Endothelial cell of umbilical vein (primary cell): Measurements from ENCODE around the gene UHMK1. TPM values are rescaled to one million over a fixed set of nuclear protein-coding genes. Genes with fewer than 3 reads are reported as not detected.

Experiments used
- BruUV-seq: library from RNA; stranded (reverse); fragments of 400-500 nt; replicated peaks from 2 replicates; lab custom pipeline; 2021; lab: Mats Ljungman, UMichigan
- CTCF ChIA-PET: fragments of 300-600, 350-600 bp; sonication (Branson Sonifier 250); formaldehyde crosslinking; loops from one replicate; lab custom pipeline; 2021; ENCODE audit warnings: antibody characterized with exemption, inconsistent platforms; lab: Charles Lee
- POLR2A ChIA-PET: fragments of 300-600, 350-600 bp; sonication (Branson Sonifier 250); formaldehyde crosslinking; loops from one replicate; lab custom pipeline; 2021; ENCODE audit warnings: antibody characterized with exemption, inconsistent platforms; lab: Charles Lee
- DNase-seq: peaks from one replicate; pipeline ENCODE4 v3.0.0-alpha.2; 2011; ENCODE audit warnings: low read depth, low spot score
- FAIRE-seq: peaks from 2 replicates; lab custom pipeline; 2011; peaks lifted over from hg19 to GRCh38; lab: Jason Lieb, UNC
- H2AFZ ChIP-seq: 2 replicates; pipeline ENCODE4 v1.6.0; 2012; ENCODE audit warnings: low read depth, low read length, control low read depth, inconsistent platforms
- H3K27ac ChIP-seq: 2 replicates; pipeline ENCODE4 v1.5.1; 2011; ENCODE audit warnings: low read depth, mild to moderate bottlenecking, control low read depth, low read length, moderate library complexity; ENCODE audit not compliant: insufficient read depth
- H3K27me3 ChIP-seq, 2 experiments: 2 replicates each; pipeline versions ENCODE4 v1.6.0 to v1.6.1; 2011; ENCODE audit warnings: low read length in 2 of 2, mixed read lengths in 1 of 2; ENCODE audit not compliant: control insufficient read depth in 2 of 2, insufficient read depth in 2 of 2
- H3K36me3 ChIP-seq, 2 experiments: 2 replicates in 1 of 2; 3 replicates in 1 of 2; pipeline ENCODE4 v1.5.1; 2011; ENCODE audit warnings: low read length in 2 of 2, mild to moderate bottlenecking in 1 of 2, moderate library complexity in 1 of 2; ENCODE audit not compliant: control insufficient read depth in 2 of 2, insufficient read depth in 2 of 2; ENCODE audit errors: extremely low read depth in 1 of 2
- H3K4me1 ChIP-seq: 3 replicates; pipeline ENCODE4 v1.5.1; 2011; ENCODE audit warnings: mild to moderate bottlenecking, low read length; ENCODE audit not compliant: control insufficient read depth, insufficient read depth; ENCODE audit errors: extremely low read depth
- H3K4me2 ChIP-seq: 2 replicates; pipeline ENCODE4 v1.6.1; 2011; ENCODE audit warnings: low read length, control low read depth, mixed read lengths; ENCODE audit not compliant: insufficient read depth
- H3K4me3 ChIP-seq, 3 experiments: fragments of 200-600 bp in 1 of 3; sonication (generic), shearing (Covaris generic) in 1 of 3; replicated peaks in 1 of 3; 2 replicates each; pipeline ENCODE4 v1.5.1; 2011 to 2016; ENCODE audit warnings: control low read depth in 3 of 3, low read length in 3 of 3, mild to moderate bottlenecking in 2 of 3, inconsistent platforms in 1 of 3, low read depth in 1 of 3, moderate library complexity in 1 of 3; ENCODE audit not compliant: insufficient read depth in 1 of 3
- H3K79me2 ChIP-seq: 2 replicates; pipeline ENCODE4 v1.6.0; 2012; ENCODE audit warnings: low read length, inconsistent platforms; ENCODE audit not compliant: control insufficient read depth, insufficient read depth
- H3K9ac ChIP-seq: replicated peaks from 2 replicates; pipeline ENCODE3; 2011; ENCODE audit warnings: low read length, control low read depth; ENCODE audit not compliant: insufficient read depth; ENCODE audit errors: extremely low read depth
- H3K9me1 ChIP-seq: replicated peaks from 3 replicates; pipeline ENCODE4 v1.6.0; 2011; ENCODE audit warnings: mild to moderate bottlenecking, low read length; ENCODE audit not compliant: control insufficient read depth, insufficient read depth; ENCODE audit errors: extremely low read depth
- H3K9me3 ChIP-seq: replicated peaks from 2 replicates; pipeline ENCODE4 v1.5.1; 2012; ENCODE audit warnings: low read length, inconsistent platforms; ENCODE audit not compliant: control insufficient read depth, insufficient read depth
- H4K20me1 ChIP-seq: replicated peaks from 2 replicates; pipeline ENCODE3; 2011; ENCODE audit warnings: mild to moderate bottlenecking, low read length; ENCODE audit not compliant: control insufficient read depth, insufficient read depth; ENCODE audit errors: extremely low read depth
- CTCF ChIP-seq, 2 donors: IDR thresholded peaks; 1 replicate in 1 of 2; 2 replicates in 1 of 2; pipeline ENCODE4 v1.5.1; 2011; ENCODE audit warnings: low read length in 2 of 2, mild to moderate bottlenecking in 2 of 2, moderate library complexity in 2 of 2, control low read depth in 1 of 2, inconsistent platforms in 1 of 2, low read depth in 1 of 2; ENCODE audit not compliant: insufficient read depth in 1 of 2; ENCODE audit errors: extremely low read depth in 1 of 2
- EZH2 ChIP-seq: IDR thresholded peaks from 2 replicates; pipeline ENCODE4 v1.6.1; 2012; ENCODE audit warnings: borderline replicate concordance, low read depth, mild to moderate bottlenecking, moderate library complexity, low read length, inconsistent platforms; ENCODE audit not compliant: severe bottlenecking
- FOS ChIP-seq: IDR thresholded peaks from 2 replicates; pipeline ENCODE4 v1.6.1; 2011; ENCODE audit warnings: mild to moderate bottlenecking, low read length, moderate library complexity, borderline replicate concordance; ENCODE audit not compliant: insufficient read depth
- GATA2 ChIP-seq: IDR thresholded peaks from 2 replicates; pipeline ENCODE4 v1.7.0; 2011; ENCODE audit warnings: low read depth, mild to moderate bottlenecking, moderate library complexity, mixed read lengths, low read length; ENCODE audit not compliant: insufficient read length, insufficient read depth
- JUN ChIP-seq: IDR thresholded peaks from 2 replicates; pipeline ENCODE4 v1.6.1; 2011; ENCODE audit warnings: borderline replicate concordance, low read depth; ENCODE audit not compliant: insufficient read length, insufficient read depth
- MAX ChIP-seq: IDR thresholded peaks from 2 replicates; pipeline ENCODE4 v1.6.1; 2011; ENCODE audit not compliant: insufficient read depth, insufficient read length
- MYC ChIP-seq: IDR thresholded peaks from one replicate; pipeline ENCODE4 v1.6.1; 2011; ENCODE audit warnings: mild to moderate bottlenecking, low read depth, low read length
- POLR2A ChIP-seq: IDR thresholded peaks from 2 replicates; pipeline ENCODE4 v1.6.1; 2012; ENCODE audit warnings: low read depth, mild to moderate bottlenecking, control low read depth, low read length
- POLR2AphosphoS5 ChIP-seq: IDR thresholded peaks from 2 replicates; pipeline ENCODE4 v1.6.1; 2012; ENCODE audit warnings: low read depth, mild to moderate bottlenecking, control low read depth, low read length, moderate library complexity; ENCODE audit not compliant: insufficient read depth
- dilution Hi-C: fragments of 300-500 bp; cut with MboI; formaldehyde crosslinking; loops from one replicate; pipeline ENCODE4 v1.15.0; 2019; ENCODE audit warnings: low sequenced_read_pairs; ENCODE audit not compliant: extremely low pct_ligation_motif_present
- intact Hi-C: fragments of 100-400 bp; cut with micrococcal nuclease; formaldehyde crosslinking; loops from one replicate; pipeline ENCODE4 v1.10.0; 2022
- polyA plus RNA-seq, 4 experiments: library from polyadenylated mRNA; depleted of rRNA in 3 of 4; stranded (reverse) in 3 of 4; unstranded in 1 of 4; fragments of >200 nt; gene quantifications; 2 replicates each; pipeline versions ENCODE4 v1.2.1 to v1.2.3, GENCODE V29; 2011 to 2012; ENCODE audit warnings: missing spikeins in 1 of 4
- total RNA-seq: library from RNA; stranded (reverse); gene quantifications from 2 replicates; pipeline ENCODE4 v1.2.3, GENCODE V29; 2021

UHMK1 gene
- total and polyA plus RNA-seq, 2 donors (not counting 3 experiments of a cell fraction or from before 2014, with no cell fraction given) = 9.2 to 35.0 TPM

GRCh38 chr1:162573136-162573535 lies 75.5 kb downstream of the UHMK1 start:
- Histone ChIP-seq H3K4me2 (no peak overlapping the region), H3K9me3 (no peaks in the 10 kb centered on the region), H4K20me1 (no peaks in the 10 kb centered on the region), H3K27ac (no peak overlapping the region), H3K4me3 (no peak overlapping the region), H3K27me3 (no peaks in the 10 kb centered on the region), H3K9ac (no peak overlapping the region), H3K79me2 (peaks cover 95% of the 10 kb centered on the region), H3K36me3 (peaks cover 2 to 12% of the 10 kb centered on the region in 2 experiments), H3K4me1 (peaks cover 16% of the 10 kb centered on the region), H3K9me1 (no peaks in the 10 kb centered on the region), H2AFZ (no peak overlapping the region)
- no peak for TF ChIP-seq MYC
- TF ChIP-seq POLR2A = no peak
- FAIRE-seq = no peak
- no peak for DNase-seq
- intact Hi-C loops = no loop called here
- dilution Hi-C loops = no loop called here
- ChIA-PET CTCF (interaction anchor here (1.1 to 1.6 kb wide), 2 partner anchors 8 to 215 kb away, joined by 4 read pairs; no protein-coding TSS in a partner anchor), POLR2A (no interaction called here)
- BruUV-seq = no TSS peak

- H2AFZ ChIP-seq = no peak overlapping the region
- DNase-seq = no peak
- no TSS peak for BruUV-seq
- H3K27me3 ChIP-seq = no peaks in the 10 kb centered on the region
- H3K4me2 ChIP-seq = no peak overlapping the region
- dilution Hi-C loops (no loop called here), intact Hi-C loops (no loop called here)
- TF ChIP-seq POLR2A = no peak
- TF ChIP-seq JUN = no peak
- no peak for TF ChIP-seq CTCF (IDR thresholded peaks at IDR 0.05; ENCODE audit: extremely low read depth in 1 of 2, insufficient read depth in 1 of 2, low read depth in 1 of 2, low read length in 2 of 2)
- TF ChIP-seq MAX = no peak
- TF ChIP-seq GATA2 = no peak
- no peak for TF ChIP-seq EZH2
- no peak for TF ChIP-seq FOS
- TF ChIP-seq MYC = no peak
- no peak for TF ChIP-seq POLR2AphosphoS5
- no peaks in the 10 kb centered on the region for H4K20me1 ChIP-seq
- H3K9me3 ChIP-seq = no peaks in the 10 kb centered on the region
- H3K9me1 ChIP-seq = no peaks in the 10 kb centered on the region
- CTCF ChIA-PET = interaction anchor here (1.1 to 1.2 kb wide), 3 partner anchors 12 to 222 kb away, joined by 3 to 4 read pairs (median 3); no protein-coding TSS in a partner anchor
- no peaks in the 10 kb centered on the region for H3K4me1 ChIP-seq
- POLR2A ChIA-PET = no interaction called here
- H3K36me3 ChIP-seq = peaks cover 6 to 27% of the 10 kb centered on the region in 2 experiments
- FAIRE-seq = no peak
- H3K9ac ChIP-seq = no peak overlapping the region
- no peak overlapping the region for H3K27ac ChIP-seq
- no peak overlapping the region for H3K4me3 ChIP-seq
- H3K79me2 ChIP-seq = peaks cover 71% of the 10 kb centered on the region
Measured at GRCh38 chr1:162578071-162578700, 80.6 kb downstream of the UHMK1 start.
